Stimulated activated CD8-positive, alpha-beta memory T cell treated with anti-CD3 and anti-CD28 coated beads, Interleukin-15, amount 100 ng/mL, for 1 hour (primary cell): ENCODE measurements around the gene THSD7A.

ENCODE experiments used
- DNase-seq: peaks from one replicate; pipeline ENCODE4 v3.0.0-alpha.2; 2020; ENCODE audit warnings: low read depth

Gene THSD7A

GRCh38 chr7:11706666-11707605 lies 125.1 kb downstream of the THSD7A start:
- no peak for DNase-seq

GRCh38 chr7:11703829-11704228 lies 128.2 kb downstream of the THSD7A start:
- no peak for DNase-seq

- no peak for DNase-seq
Measured at GRCh38 chr7:11702938-11703337, 129.1 kb downstream of the THSD7A start.

- DNase-seq: no peak
Measured at GRCh38 chr7:11701829-11702560, 130.0 kb downstream of the THSD7A start.

GRCh38 chr7:11699666-11700065 lies 132.3 kb downstream of the THSD7A start:
- DNase-seq: no peak

GRCh38 chr7:11698384-11698871 lies 133.6 kb downstream of the THSD7A start:
- DNase-seq: no peak

GRCh38 chr7:11690395-11690794 lies 141.6 kb downstream of the THSD7A start:
- DNase-seq: no peak

GRCh38 chr7:11689096-11689495 lies 142.9 kb downstream of the THSD7A start:
- DNase-seq: no peak

GRCh38 chr7:11681461-11681860 lies 150.5 kb downstream of the THSD7A start:
- DNase-seq: no peak

- DNase-seq: no peak
Measured at GRCh38 chr7:11675163-11675562, 156.8 kb downstream of the THSD7A start.

GRCh38 chr7:11668727-11669126 lies 163.3 kb downstream of the THSD7A start:
- DNase-seq: no peak

GRCh38 chr7:11667810-11668185 lies 164.2 kb downstream of the THSD7A start:
- no peak for DNase-seq

- DNase-seq: no peak
Measured at GRCh38 chr7:11667071-11667809, 164.8 kb downstream of the THSD7A start.

GRCh38 chr7:11665357-11665756 lies 166.6 kb downstream of the THSD7A start:
- no peak for DNase-seq

GRCh38 chr7:11655642-11656041 lies 176.4 kb downstream of the THSD7A start:
- DNase-seq: no peak

- DNase-seq: no peak
Measured at GRCh38 chr7:11655163-11655562, 176.8 kb downstream of the THSD7A start.

GRCh38 chr7:11650500-11650899 lies 181.5 kb downstream of the THSD7A start:
- DNase-seq: no peak

- no peak for DNase-seq
Measured at GRCh38 chr7:11650030-11650429, 182.0 kb downstream of the THSD7A start.

- no peak for DNase-seq
Measured at GRCh38 chr7:11648980-11649379, 183.0 kb downstream of the THSD7A start.

- DNase-seq: no peak
Measured at GRCh38 chr7:11648101-11648500, 183.9 kb downstream of the THSD7A start.

- no peak for DNase-seq
Measured at GRCh38 chr7:11642841-11643240, 189.2 kb downstream of the THSD7A start.

GRCh38 chr7:11642276-11642675 lies 189.7 kb downstream of the THSD7A start:
- DNase-seq: no peak
